ENCODE results near the gene ITIH1.

Gene ITIH1

GRCh38 chr3:52790741-52791140 lies 13.3 kb downstream of the ITIH1 start:
- no peaks in the 10 kb centered on the region for H3K27me3 ChIP-seq (ENCODE audit: control insufficient read depth, insufficient read depth, low read length)
- H3K4me1 ChIP-seq (ENCODE audit: control insufficient read depth, insufficient read depth, low read length) = no peaks in the 10 kb centered on the region
- WGBS (ENCODE audit: insufficient coverage, insufficient read length) = no CpG with 5 or more reads among the region's 13 CpGs
- DNase-seq (ENCODE audit: low read depth, low spot score) = no peak
- H3K9me3 ChIP-seq (ENCODE audit: control insufficient read depth, insufficient read depth, low read length) = no peaks in the 10 kb centered on the region
- H3K4me3 ChIP-seq (ENCODE audit: low read length) = no peak overlapping the region
- no peaks in the 10 kb centered on the region for H3K36me3 ChIP-seq (ENCODE audit: control insufficient read depth, insufficient read depth, low read length)
- no peak overlapping the region for H3K27ac ChIP-seq (ENCODE audit: low read length)

GRCh38 chr3:52791366-52791765 lies 14.0 kb downstream of the ITIH1 start:
- no peak overlapping the region for H3K4me3 ChIP-seq (ENCODE audit: low read length)
- no peak overlapping the region for H3K27ac ChIP-seq (ENCODE audit: low read length)
- no peak for DNase-seq (ENCODE audit: low read depth, low spot score)
- H3K27me3 ChIP-seq (ENCODE audit: control insufficient read depth, insufficient read depth, low read length) = no peaks in the 10 kb centered on the region
- H3K36me3 ChIP-seq (ENCODE audit: control insufficient read depth, insufficient read depth, low read length) = no peaks in the 10 kb centered on the region
- no peaks in the 10 kb centered on the region for H3K4me1 ChIP-seq (ENCODE audit: control insufficient read depth, insufficient read depth, low read length)
- WGBS (ENCODE audit: insufficient coverage, insufficient read length) = no CpG with 5 or more reads among the region's 12 CpGs
- H3K9me3 ChIP-seq (ENCODE audit: control insufficient read depth, insufficient read depth, low read length) = no peaks in the 10 kb centered on the region

- Histone ChIP-seq H3K9me3 (ENCODE audit: control insufficient read depth, insufficient read depth, low read length) (no peaks in the 10 kb centered on the region), H3K27me3 (ENCODE audit: control insufficient read depth, insufficient read depth, low read length) (no peaks in the 10 kb centered on the region), H3K36me3 (ENCODE audit: control insufficient read depth, insufficient read depth, low read length) (no peaks in the 10 kb centered on the region), H3K27ac (ENCODE audit: low read length) (no peak overlapping the region), H3K4me3 (ENCODE audit: low read length) (no peak overlapping the region), H3K4me1 (ENCODE audit: control insufficient read depth, insufficient read depth, low read length) (no peaks in the 10 kb centered on the region)
- no peak for DNase-seq (ENCODE audit: low read depth, low spot score)
- WGBS (ENCODE audit: insufficient coverage, insufficient read length) = no CpG with 5 or more reads among the region's 4 CpGs
Measured at GRCh38 chr3:52791928-52792327, 14.5 kb downstream of the ITIH1 start.

GRCh38 chr3:52792413-52792812 lies 15.0 kb downstream of the ITIH1 start:
- H3K4me1 ChIP-seq (ENCODE audit: control insufficient read depth, insufficient read depth, low read length) = no peaks in the 10 kb centered on the region
- H3K9me3 ChIP-seq (ENCODE audit: control insufficient read depth, insufficient read depth, low read length) = no peaks in the 10 kb centered on the region
- no peak overlapping the region for H3K27ac ChIP-seq (ENCODE audit: low read length)
- no peaks in the 10 kb centered on the region for H3K36me3 ChIP-seq (ENCODE audit: control insufficient read depth, insufficient read depth, low read length)
- DNase-seq (ENCODE audit: low read depth, low spot score) = no peak
- no peaks in the 10 kb centered on the region for H3K27me3 ChIP-seq (ENCODE audit: control insufficient read depth, insufficient read depth, low read length)
- H3K4me3 ChIP-seq (ENCODE audit: low read length) = no peak overlapping the region
- WGBS (ENCODE audit: insufficient coverage, insufficient read length) = no CpG with 5 or more reads among the region's 7 CpGs

GRCh38 chr3:52792961-52793695 lies 15.7 kb downstream of the ITIH1 start:
- H3K36me3 ChIP-seq (ENCODE audit: control insufficient read depth, insufficient read depth, low read length) = no peaks in the 10 kb centered on the region
- no peak overlapping the region for H3K4me3 ChIP-seq (ENCODE audit: low read length)
- WGBS (ENCODE audit: insufficient coverage, insufficient read length) = no CpG with 5 or more reads among the region's 18 CpGs
- no peaks in the 10 kb centered on the region for H3K4me1 ChIP-seq (ENCODE audit: control insufficient read depth, insufficient read depth, low read length)
- no peak for DNase-seq (ENCODE audit: low read depth, low spot score)
- H3K9me3 ChIP-seq (ENCODE audit: control insufficient read depth, insufficient read depth, low read length) = no peaks in the 10 kb centered on the region
- H3K27ac ChIP-seq (ENCODE audit: low read length) = no peak overlapping the region
- no peaks in the 10 kb centered on the region for H3K27me3 ChIP-seq (ENCODE audit: control insufficient read depth, insufficient read depth, low read length)

- no peak for DNase-seq (ENCODE audit: low read depth, low spot score)
- Histone ChIP-seq H3K4me3 (ENCODE audit: low read length) (no peak overlapping the region), H3K36me3 (ENCODE audit: control insufficient read depth, insufficient read depth, low read length) (no peaks in the 10 kb centered on the region), H3K27me3 (ENCODE audit: control insufficient read depth, insufficient read depth, low read length) (no peaks in the 10 kb centered on the region), H3K4me1 (ENCODE audit: control insufficient read depth, insufficient read depth, low read length) (no peaks in the 10 kb centered on the region), H3K27ac (ENCODE audit: low read length) (no peak overlapping the region), H3K9me3 (ENCODE audit: control insufficient read depth, insufficient read depth, low read length) (no peaks in the 10 kb centered on the region)
- WGBS (ENCODE audit: insufficient coverage, insufficient read length) = no CpG with 5 or more reads among the region's 9 CpGs
Measured at GRCh38 chr3:52793702-52794611, 16.6 kb downstream of the ITIH1 start.

- Histone ChIP-seq H3K27ac (ENCODE audit: low read length) (no peak within 1 kb of the TSS), H3K4me3 (ENCODE audit: low read length) (no peak within 1 kb of the TSS), H3K36me3 (ENCODE audit: control insufficient read depth, insufficient read depth, low read length) (no peaks in the 10 kb centered on the region), H3K27me3 (ENCODE audit: control insufficient read depth, insufficient read depth, low read length) (no peaks in the 10 kb centered on the region), H3K9me3 (ENCODE audit: control insufficient read depth, insufficient read depth, low read length) (no peaks in the 10 kb centered on the region), H3K4me1 (ENCODE audit: control insufficient read depth, insufficient read depth, low read length) (0 out of 2 replicates have a peak, but pooled peaks cover 2% of the 10 kb centered on the region)
- no peak for DNase-seq (ENCODE audit: low read depth, low spot score)
- no CpG with 5 or more reads among the region's 10 CpGs for WGBS (ENCODE audit: insufficient coverage, insufficient read length)
Measured at GRCh38 chr3:52794612-52795099, 17.3 kb downstream of the ITIH1 start, which contains the start of gene ITIH3. Gene ITIH3 (plus strand): TSS chr3:52794796. CDS start chr3:52794804, 8 bp downstream.

- no peaks in the 10 kb centered on the region for H3K9me3 ChIP-seq (ENCODE audit: control insufficient read depth, insufficient read depth, low read length)
- H3K27ac ChIP-seq (ENCODE audit: low read length) = no peak overlapping the region
- no peaks in the 10 kb centered on the region for H3K36me3 ChIP-seq (ENCODE audit: control insufficient read depth, insufficient read depth, low read length)
- 0 out of 2 replicates have a peak, but pooled peaks cover 2% of the 10 kb centered on the region for H3K4me1 ChIP-seq (ENCODE audit: control insufficient read depth, insufficient read depth, low read length)
- no peak overlapping the region for H3K4me3 ChIP-seq (ENCODE audit: low read length)
- DNase-seq (ENCODE audit: low read depth, low spot score) = no peak
- no peaks in the 10 kb centered on the region for H3K27me3 ChIP-seq (ENCODE audit: control insufficient read depth, insufficient read depth, low read length)
- no CpG with 5 or more reads among the region's 9 CpGs for WGBS (ENCODE audit: insufficient coverage, insufficient read length)
Measured at GRCh38 chr3:52795298-52795900, 18.0 kb downstream of the ITIH1 start.

GRCh38 chr3:52796411-52796810 lies 19.0 kb downstream of the ITIH1 start:
- H3K4me1 ChIP-seq (ENCODE audit: control insufficient read depth, insufficient read depth, low read length) = 0 out of 2 replicates have a peak, but pooled peaks cover 2% of the 10 kb centered on the region
- no peak overlapping the region for H3K4me3 ChIP-seq (ENCODE audit: low read length)
- H3K27ac ChIP-seq (ENCODE audit: low read length) = no peak overlapping the region
- no peaks in the 10 kb centered on the region for H3K9me3 ChIP-seq (ENCODE audit: control insufficient read depth, insufficient read depth, low read length)
- no peak for DNase-seq (ENCODE audit: low read depth, low spot score)
- no peaks in the 10 kb centered on the region for H3K27me3 ChIP-seq (ENCODE audit: control insufficient read depth, insufficient read depth, low read length)
- H3K36me3 ChIP-seq (ENCODE audit: control insufficient read depth, insufficient read depth, low read length) = no peaks in the 10 kb centered on the region
- WGBS (ENCODE audit: insufficient coverage, insufficient read length) = no CpG with 5 or more reads among the region's 9 CpGs

- no peaks in the 10 kb centered on the region for H3K9me3 ChIP-seq (ENCODE audit: control insufficient read depth, insufficient read depth, low read length)
- H3K27ac ChIP-seq (ENCODE audit: low read length) = no peak overlapping the region
- H3K36me3 ChIP-seq (ENCODE audit: control insufficient read depth, insufficient read depth, low read length) = no peaks in the 10 kb centered on the region
- H3K4me3 ChIP-seq (ENCODE audit: low read length) = no peak overlapping the region
- DNase-seq (ENCODE audit: low read depth, low spot score) = no peak
- H3K4me1 ChIP-seq (ENCODE audit: control insufficient read depth, insufficient read depth, low read length) = 0 out of 2 replicates have a peak, but pooled peaks cover 2% of the 10 kb centered on the region
- H3K27me3 ChIP-seq (ENCODE audit: control insufficient read depth, insufficient read depth, low read length) = no peaks in the 10 kb centered on the region
- no CpG with 5 or more reads among the region's 10 CpGs for WGBS (ENCODE audit: insufficient coverage, insufficient read length)
Measured at GRCh38 chr3:52798376-52798977, 21.1 kb downstream of the ITIH1 start.

Measured in iPS DF 6.9 (cell line).